GM21360 (cell line): Measurements from ENCODE around the gene TMEM106B.
"Not testable (repeated sequence)": the region's sequence is repeated elsewhere in the genome, so short reads cannot be mapped to it uniquely, and the experiment has no call there.

Experiments used
- ATAC-seq: cut with Tn5 transposase; IDR thresholded peaks from one replicate; pipeline ENCODE4 v1.9.1; 2021; ENCODE audit warnings: mild to moderate bottlenecking, moderate library complexity; ENCODE audit not compliant: unreplicated experiment

The TMEM106B gene

DNA sequence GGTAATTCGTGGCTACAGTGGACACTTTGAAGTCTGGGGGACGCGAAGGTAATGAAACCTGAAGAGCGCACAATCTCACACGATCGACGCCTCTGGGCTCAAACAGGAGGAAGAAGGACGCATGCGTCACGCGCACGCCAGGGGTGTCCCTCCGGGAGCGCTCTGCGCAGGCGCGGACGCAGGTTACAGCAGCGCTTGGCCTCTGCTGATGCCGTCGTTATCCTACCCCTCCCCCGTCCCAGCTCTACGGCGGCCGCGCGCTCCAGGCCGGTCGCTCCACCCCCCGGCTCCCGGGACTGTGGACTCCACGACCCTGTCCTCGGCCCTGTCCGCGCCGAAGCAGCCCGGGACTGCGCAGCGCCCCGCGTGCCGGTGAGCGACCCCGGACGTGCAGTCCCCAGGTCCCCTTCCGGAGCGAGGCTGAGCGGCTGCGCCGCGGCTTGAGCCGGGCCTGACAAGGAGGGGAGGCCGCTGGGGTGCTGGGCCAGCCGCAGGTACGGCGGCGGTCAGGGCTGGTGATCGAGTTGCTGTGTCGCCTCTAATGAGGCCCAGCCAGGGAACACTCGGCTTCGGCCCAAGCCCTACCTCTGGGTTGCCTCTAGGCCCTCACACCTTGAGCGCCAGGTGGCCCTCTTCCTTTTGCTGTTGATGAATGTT is at the start of gene TMEM106B:
TMEM106B (plus strand) TSS at position 241 of the 657 bp plus-strand sequence. CDS start 3,517 bp downstream, outside the sequence.
- ATAC-seq, result peak; percentile 96

DNA sequence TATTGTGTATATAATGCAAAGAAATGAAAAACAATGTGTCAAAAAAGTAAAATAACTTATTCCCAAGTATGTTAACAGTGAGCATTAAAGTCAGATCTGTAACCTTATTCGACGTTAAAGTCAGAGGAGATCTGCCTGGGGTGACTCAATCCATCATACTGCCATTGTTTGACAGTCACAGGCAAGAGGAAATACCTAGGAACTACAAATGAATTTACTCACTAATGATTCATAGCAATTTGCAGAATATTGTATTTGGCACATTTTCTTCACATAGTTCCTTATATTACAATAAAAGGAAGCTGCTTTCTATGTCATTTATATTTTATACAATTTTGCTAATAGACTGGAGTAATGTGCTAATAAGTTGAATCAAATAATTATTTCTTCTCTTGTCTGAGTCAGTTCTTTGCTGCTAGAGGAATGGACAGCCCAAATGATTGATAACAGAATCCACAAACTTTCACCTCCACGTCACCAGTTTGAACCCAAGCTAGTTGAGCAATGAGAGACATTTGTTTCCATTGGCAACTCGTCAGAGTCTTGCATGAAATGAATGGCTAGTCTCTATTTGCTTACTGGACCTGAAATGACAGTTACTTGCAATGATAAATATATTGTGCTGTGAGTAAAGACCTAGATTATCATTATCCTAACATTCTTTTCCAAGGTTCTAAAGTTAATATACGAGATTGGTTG is 48.5 kb upstream of the TMEM106B start:
- ATAC-seq, result no peak

DNA sequence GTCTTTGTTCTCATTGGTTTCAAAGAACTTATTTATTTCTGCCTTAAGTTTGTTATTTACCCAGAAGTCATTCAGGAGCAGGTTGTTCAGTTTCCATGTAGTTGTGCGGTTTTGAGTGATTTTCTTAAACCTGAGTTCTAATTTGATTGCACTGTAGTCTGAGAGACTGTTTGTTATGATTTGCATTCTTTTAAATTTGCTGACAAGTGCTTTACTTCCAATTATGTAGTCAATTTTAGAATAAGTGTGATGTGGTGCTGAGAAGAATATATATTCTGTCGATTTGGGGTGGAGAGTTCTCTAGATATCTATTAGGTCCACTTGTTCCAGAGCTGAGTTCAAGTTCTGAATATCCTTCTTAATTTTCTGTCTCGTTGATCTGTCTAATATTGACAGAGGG is 43.0 kb upstream of the TMEM106B start:
- ATAC-seq, result not testable (repeated sequence)

DNA sequence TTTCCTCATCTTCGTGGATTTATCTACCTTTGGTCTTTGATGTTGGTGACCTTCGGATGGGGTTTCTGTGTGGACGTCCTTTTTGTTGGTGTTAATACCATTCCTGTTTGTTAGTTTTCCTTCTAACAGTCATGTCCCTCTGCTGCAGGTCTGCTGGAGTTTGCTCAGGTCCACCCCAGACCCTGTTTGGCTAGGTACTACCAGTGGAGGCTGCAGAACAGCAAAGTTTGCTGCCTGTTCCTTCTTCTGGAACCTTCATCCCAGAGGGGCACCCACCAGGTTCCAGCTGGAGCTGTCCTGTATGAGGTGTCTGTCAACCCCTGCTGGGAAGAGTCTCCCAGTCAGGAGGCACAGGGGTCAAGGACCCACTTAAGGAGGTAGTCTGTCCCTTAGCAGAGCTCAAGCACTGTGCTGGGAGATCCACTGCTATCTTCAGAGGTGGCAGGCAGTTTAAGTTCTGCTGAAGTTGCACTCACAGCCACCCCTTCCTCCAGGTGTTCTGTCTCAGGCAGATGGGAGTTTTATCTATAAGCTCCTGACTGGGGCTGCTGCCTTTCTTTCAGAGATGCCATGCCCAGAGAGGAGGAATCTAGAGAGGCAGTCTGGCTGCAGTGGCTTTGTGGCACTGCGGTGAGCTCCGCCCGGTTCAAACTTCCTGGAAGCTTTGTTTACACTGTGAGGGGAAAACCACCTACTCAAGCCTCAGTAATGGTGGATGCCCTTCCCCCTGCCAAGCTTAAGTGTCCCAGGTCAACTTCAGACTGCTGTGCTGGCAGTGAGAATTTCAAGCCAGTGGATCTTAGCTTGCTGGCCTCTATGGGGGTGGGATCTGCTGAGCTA is 40.9 kb upstream of the TMEM106B start:
- ATAC-seq, result not testable (repeated sequence)

DNA sequence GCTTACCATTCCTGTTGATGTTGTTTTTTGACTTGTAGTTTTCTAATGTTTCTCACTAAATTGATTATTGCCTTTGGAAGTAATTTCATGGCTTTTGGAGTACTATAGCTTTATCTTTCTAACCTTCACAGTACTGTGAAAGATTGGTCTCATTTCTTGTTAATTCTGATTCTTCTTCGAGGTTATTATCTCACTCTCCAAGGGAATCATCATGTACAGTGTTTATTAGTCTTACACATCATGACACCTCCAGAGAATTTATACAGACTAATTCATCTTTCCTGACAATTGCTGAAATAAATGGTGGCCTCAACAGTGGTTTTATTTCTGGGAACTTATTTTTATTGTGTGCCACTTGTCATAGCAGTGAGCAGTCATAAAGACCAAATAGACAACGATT is 37.4 kb upstream of the TMEM106B start:
- no peak for ATAC-seq

DNA sequence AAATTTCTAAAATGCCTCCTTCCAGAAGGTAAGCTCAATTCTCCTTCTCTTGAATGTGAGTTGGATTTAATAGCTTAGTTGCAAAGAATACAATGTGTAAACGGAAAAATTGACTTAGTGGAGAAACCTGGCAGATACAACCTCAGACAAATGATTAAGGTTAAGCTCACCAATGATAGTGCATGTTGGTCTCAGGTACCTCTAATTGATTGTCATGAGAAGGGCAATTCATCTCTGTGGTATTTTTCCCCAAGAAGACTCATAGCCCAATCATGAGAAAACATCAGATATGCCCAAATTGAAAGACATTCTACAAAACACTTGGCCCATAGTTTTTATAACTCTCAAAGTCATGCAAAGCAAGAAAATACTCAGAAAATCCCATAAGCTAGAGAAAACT is 36.2 kb upstream of the TMEM106B start:
- no peak for ATAC-seq

DNA sequence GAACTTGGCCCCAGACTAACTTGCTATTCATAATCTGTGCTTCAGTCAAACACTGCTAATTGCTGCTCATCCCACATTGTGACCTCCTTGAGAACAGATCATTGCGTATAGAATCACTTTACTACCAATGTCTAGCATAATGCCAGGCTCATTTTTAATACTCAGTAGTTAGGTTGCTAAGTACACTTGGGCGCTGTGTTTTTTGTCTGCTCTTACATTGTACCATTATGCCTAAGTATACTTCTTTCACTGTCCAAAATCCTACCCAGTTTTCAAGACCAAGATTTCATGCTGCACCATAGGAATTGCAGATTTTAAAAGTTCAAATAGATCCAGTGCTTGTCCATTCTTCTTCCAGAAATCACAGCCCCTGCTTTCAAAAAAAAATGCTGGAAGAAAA is 32.8 kb upstream of the TMEM106B start:
- ATAC-seq, result no peak

DNA sequence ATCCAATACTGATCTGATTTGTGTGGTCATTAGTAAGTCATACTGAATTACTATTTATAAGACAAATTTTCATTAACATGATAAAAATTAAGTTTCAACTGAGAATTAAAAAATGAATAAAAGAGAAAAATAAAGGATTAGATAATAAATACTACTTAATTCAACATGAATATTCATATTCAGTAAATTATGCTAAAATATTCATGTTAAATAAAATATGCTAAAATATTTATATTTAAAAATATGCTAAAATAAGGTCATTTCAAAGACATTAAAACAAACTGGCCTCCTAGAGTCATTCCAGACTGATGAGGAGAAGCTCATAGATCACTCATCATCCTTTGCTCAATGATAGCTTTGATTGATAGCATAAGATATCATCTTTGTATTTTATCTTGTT is 16.7 kb upstream of the TMEM106B start:
- no peak for ATAC-seq

DNA sequence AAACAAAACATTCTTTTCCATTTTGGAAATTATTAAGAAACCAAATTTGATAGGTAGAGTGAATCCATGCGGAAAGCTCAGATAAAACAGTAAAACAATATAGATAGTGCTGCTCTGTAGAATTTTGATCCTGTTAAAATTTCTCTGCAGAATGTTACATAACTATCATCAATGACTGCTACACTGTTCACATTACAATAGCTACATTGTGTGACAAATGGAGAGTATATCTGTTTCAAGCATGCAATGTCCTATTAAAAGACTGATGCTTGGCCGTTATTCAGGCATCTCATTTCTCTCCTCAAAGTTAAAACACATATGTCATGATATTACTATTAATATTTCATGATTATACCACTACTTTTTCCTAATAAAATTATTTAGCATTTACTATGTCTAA is 14.7 kb upstream of the TMEM106B start:
- no peak for ATAC-seq

DNA sequence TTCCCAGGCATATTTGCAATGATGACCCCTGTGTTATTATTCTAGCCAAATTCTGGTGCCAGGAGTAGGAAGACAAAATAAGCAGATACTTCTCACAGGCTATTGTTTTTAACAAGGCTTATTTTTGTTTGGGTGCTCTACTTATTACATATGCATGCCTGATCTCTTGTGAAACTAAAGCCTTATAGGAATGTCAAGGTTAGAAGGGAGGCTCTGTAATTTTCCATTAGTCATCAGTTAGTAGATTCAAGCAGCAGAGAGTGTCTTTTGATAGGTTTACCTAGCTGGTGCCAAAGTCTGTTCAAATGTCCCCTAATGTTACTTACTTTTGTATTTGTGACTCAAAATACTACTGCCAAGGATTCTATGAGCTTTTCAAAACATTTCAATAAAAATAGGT is 11.7 kb upstream of the TMEM106B start:
- ATAC-seq, result no peak

DNA sequence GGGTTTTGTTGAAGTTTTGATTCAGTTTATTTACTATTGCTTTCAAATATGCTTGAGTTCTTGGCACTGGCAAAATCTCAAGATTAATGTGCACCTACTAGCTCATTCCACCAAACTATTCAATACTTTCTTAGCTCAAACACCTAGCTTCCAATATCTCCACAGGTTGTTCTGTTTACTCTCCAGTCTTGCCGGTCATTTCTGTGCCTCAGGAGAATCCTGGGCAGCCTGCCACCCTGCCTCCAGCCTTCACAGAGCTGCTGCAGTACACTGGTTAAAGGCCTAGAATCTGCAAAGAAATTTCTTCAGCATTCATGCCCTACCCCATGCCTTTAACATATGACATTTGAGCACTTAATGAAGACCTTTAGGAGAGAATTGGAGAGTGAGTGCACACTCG is 4.0 kb upstream of the TMEM106B start:
- ATAC-seq, result no peak

DNA sequence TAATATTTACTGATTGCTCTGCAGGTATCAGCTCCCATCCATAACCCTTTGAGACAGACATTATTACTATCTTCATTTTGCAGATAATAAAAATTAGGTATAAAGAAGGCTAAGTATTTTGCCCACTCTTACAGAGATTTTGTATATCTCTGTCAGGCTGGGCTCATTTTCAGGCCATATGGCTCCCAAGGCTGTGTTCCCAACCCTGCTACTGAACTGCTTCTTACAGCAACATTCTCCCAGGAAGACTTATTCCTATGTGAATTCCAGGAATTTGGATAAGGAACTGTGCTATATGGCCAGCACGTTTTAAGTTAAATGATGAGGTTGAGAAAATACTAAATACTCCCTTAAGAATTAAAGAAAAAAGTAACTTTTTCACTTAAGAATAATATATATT is 1.9 kb upstream of the TMEM106B start:
- ATAC-seq, result no peak

DNA sequence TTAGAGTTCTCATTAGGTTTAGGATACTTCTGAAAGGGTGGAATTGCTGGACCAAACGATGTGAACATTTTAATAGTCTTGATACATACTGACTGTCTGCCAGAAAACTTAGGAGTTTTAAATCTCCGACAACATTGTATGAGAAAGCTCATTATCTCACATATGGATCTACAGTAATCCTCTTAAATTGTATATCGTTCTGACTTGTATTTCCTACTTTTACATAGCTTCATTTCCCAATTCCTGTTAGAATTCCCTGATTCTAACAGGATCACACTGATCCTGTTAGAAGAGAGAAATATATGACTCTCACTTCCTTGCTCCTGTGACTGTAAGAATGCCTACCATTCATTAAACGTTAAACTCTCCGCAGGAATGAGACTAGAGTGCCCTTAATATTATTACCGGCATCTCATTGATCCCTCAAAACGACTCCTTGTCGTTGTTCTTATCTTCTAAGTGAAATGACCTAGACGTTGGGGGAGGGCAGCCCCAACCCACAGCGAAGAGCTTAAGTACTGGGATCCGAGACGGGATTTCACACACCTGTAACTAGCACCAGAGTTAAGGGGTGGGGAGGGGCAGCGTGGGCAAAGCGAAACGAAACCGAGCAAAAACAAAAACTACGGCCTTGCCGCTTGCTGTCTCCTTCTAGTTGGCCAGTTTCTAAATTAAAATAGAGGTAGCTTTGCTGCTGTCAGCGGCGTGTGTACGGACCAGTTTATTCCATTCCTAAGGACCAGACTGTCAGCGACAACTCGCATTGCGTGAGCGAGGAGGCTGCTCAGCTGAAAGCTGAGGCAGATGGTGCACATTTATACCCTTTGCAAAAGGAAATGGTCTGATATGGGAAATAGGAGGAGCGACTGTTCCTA is 678 bp upstream of the TMEM106B start:
- ATAC-seq, result peak; percentile 33

DNA sequence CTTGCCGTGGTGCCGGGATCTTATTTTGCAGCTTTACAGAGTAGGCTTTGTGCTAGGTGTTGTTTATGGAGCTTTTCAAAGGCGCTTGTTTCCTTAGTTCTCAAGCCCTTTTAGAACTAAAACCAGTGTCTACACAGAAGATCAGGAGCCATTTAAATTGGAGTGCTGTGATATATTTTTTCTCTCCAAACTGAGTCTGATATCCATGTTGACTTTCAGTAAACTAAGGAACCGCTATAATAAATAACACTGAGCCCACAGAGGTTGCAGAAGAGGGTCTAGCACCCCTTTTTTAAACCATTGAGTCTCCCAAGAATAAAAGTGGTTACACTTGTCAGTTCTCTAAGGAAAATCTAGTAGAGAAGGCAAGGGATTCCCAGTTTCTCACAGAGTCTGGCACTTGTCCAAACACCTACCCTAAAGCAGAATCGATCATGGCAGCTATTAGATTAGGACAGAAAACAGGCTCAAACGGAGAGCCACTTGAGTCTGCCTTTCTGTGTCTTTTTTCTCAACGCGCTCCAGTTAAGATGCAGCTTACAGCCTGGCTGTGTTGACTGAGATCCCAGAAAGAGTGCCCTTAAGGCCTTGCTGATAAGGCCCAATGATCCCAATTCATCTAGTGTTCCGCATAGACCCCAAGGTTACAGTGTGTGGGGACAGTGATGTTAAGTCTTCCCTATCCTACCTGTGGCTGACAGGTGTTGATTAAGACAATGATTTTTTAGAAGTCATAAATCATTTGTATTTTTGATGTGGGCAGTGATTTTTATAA is 804 bp downstream of the TMEM106B start:
- no peak for ATAC-seq

DNA sequence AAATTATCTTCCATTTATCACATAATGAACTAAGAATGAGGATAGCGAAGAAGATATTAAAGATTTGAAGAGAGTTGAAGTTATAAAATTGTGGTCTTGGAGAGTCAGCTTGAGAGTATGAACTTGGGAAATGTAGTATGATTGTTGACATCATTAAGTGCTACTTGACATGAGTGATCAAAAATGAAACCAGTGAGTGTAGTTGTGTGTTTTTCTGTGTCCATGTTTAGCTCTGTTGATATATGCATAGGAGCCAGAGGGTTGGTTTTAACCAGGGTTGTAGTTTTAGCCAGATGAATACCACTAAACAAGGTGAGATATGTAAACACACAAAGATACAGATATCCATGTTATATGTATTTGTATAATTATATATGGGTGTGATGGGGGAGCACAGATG is 6.2 kb downstream of the TMEM106B start:
- no peak for ATAC-seq

DNA sequence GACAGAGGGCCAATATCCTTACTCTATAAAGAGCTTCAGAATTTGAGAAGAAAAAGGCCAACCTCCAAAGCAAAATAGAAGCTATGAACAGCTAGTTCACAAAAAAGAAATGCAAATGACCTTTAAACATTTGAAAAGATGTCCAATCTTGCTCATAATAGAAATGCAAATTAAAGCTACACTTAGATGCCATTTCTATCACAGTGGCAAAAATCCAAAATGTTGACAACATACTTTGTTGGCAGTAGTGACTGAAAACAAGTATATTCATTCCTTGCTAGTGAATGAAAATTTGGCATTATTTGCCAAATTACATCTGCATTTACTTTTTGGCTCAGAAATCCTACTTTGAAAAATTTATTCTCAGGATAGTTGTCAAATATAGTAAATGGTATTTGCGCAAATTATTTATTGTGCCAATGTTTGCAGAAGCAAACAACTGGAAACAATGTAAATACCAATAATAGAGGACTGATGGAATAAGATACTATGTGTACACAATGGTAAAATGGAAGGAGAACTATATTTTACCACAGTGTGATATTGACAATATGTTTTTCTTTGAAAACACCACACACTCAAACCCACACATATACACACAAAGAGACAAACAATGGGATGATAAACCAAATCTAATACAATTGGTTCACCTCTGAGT is 9.4 kb downstream of the TMEM106B start:
- no peak for ATAC-seq

DNA sequence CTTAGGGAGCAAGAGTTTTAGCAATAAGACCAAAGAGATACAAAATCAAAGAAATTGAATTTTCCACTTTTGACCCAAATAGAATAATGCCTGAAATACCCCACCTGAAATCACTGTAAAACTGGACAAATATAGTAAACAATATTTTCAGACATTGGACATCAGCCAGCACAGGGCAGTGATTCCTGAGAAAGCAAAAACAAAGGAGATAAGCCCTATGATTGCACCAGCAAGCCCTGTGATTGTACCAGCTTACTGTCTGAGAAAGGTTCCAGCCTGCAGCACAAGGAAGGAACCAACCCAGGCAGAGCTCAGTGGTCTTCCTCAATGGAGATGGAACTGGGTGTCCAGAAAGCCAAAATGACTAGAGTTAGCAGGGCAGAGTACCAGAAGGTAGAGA is 10.3 kb downstream of the TMEM106B start:
- ATAC-seq, result no peak

DNA sequence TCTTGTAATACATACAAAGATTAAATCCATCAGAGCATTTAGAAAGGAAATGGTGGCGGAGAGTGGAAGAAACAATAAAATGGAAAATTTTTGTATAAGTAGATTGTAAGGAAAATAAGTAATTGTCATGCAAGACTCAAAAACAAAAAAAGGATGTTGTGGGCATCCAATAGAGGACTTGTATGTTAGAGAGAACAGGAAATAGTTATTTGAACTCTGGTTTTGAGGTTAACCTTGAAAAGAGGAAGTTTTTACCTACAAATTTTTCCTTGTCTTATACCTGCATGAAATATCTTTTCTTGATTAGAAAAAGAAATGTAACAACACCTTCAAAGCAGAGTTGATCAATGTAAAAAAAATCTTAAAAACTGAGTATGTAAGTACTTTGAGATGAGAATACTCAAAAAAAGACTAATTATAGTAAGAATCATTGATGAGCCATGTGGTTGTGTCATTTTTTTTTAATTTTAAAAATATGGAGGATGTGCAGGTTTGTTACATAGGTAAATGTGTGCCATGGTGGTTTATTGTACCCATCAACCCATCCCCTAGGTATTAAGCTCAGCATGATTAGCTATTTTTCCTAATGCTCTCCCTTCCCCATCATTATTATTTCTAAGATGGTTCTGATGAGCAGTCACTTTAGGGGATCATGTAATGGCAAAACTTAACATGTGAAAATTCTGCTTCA is 11.9 kb downstream of the TMEM106B start:
- peak; percentile 87 for ATAC-seq

DNA sequence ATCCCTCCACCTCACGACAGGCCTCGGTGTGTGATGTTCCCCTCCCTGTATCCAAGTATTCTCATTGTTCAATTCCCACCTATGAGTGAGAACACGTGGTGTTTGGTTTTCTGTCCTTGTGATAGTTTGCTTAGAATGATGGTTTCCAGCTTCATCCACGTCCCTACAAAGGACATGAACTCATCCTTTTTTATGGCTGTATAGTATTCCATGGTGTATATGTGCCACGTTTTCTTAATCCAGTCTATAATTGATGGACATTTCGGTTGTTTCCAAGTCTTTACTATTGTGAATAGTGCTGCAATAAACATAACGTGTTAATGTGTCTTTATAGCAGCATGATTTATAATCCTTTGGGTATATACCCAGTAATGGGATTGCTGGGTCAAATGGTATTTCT is 13.9 kb downstream of the TMEM106B start:
- ATAC-seq, result not testable (repeated sequence)
